HepG2 (cell line): Measurements from ENCODE around the gene CTNNA2. TPM values are rescaled to one million over a fixed set of nuclear protein-coding genes. Genes with fewer than 3 reads are reported as not detected.

ENCODE experiments used
- ATAC-seq: fragments of 200-7000 bp; cut with Tn5 transposase; 3 replicates; pipeline ENCODE4 v1.9.1; 2020; ENCODE audit warnings: mild to moderate bottlenecking, moderate library complexity
- BruUV-seq: library from RNA; stranded (reverse); fragments of 400-500 nt; replicated peaks from 2 replicates; lab custom pipeline; 2021; lab: Mats Ljungman, UMichigan
- CTCF ChIA-PET: fragments of 300-600 bp; formaldehyde crosslinking; extraction: SDS; loops from one replicate; lab custom pipeline; 2021; ENCODE audit warnings: low total read pairs, inconsistent platforms, low intra/inter-chr PET ratio; lab: Yijun Ruan, JAX
- POLR2A ChIA-PET: fragments of 350-600 bp; sonication (Branson Sonifier 250); formaldehyde crosslinking; loops from one replicate; lab custom pipeline; 2020; ENCODE audit warnings: antibody characterized with exemption, inconsistent platforms; lab: Yijun Ruan, JAX
- DNase-seq: peaks from one replicate; pipeline ENCODE4 v3.0.0-alpha.2; 2015; ENCODE audit warnings: low spot score
- FAIRE-seq: peaks from 3 replicates; lab custom pipeline; 2011; peaks lifted over from hg19 to GRCh38; lab: Jason Lieb, UNC
- H2AFZ ChIP-seq: one replicate; pipeline ENCODE4 v1.6.1; 2011; ENCODE audit warnings: low read length, inconsistent platforms
- H3K27ac ChIP-seq: fragments of 300-600 bp; 3 replicates; pipeline ENCODE4 v1.8.0; 2011; ENCODE audit warnings: mixed run types, mild to moderate bottlenecking, mixed read lengths, low read length, inconsistent platforms; ENCODE audit not compliant: insufficient read depth; ENCODE audit errors: extremely low read length
- H3K27me3 ChIP-seq, 2 experiments: fragments of 200-600 bp in 1 of 2; 2 replicates in 1 of 2; 3 replicates in 1 of 2; pipeline versions ENCODE4 v1.6.0 to v1.8.0; 2011; ENCODE audit warnings: low read length in 2 of 2, mild to moderate bottlenecking in 2 of 2, moderate library complexity in 2 of 2, inconsistent platforms in 1 of 2; ENCODE audit not compliant: insufficient read depth in 2 of 2, control insufficient read depth in 1 of 2
- H3K36me3 ChIP-seq, 2 experiments: fragments of 200-600 bp in 1 of 2; replicated peaks in 1 of 2; 2 replicates in 1 of 2; 3 replicates in 1 of 2; pipeline versions ENCODE4 v1.5.1 to v1.8.0; 2011; ENCODE audit warnings: low read length in 2 of 2, inconsistent platforms in 1 of 2; ENCODE audit not compliant: insufficient read depth in 2 of 2, control insufficient read depth in 1 of 2
- H3K4me1 ChIP-seq: 2 replicates; pipeline ENCODE4 v1.5.1; 2012; ENCODE audit warnings: low read length, inconsistent platforms; ENCODE audit not compliant: insufficient read depth
- H3K4me2 ChIP-seq: 2 replicates; pipeline ENCODE4 v1.6.0; 2011; ENCODE audit warnings: low read depth, low read length, inconsistent platforms
- H3K4me3 ChIP-seq, 3 experiments: fragments of 200-600 bp in 1 of 3; sonication (generic), shearing (Covaris generic) in 1 of 3; replicated peaks in 1 of 3; 2 replicates each; pipeline ENCODE4 v1.5.1; 2011 to 2016; ENCODE audit warnings: low read length in 3 of 3, inconsistent platforms in 2 of 3, low read depth in 2 of 3, mild to moderate bottlenecking in 2 of 3, control low read depth in 1 of 3, mixed read lengths in 1 of 3; ENCODE audit not compliant: insufficient read depth in 1 of 3
- H3K79me2 ChIP-seq: one replicate; pipeline ENCODE4 v1.6.1; 2011; ENCODE audit warnings: low read length, inconsistent platforms; ENCODE audit not compliant: insufficient read depth
- H3K9ac ChIP-seq: 2 replicates; pipeline ENCODE4 v1.6.0; 2011; ENCODE audit warnings: mild to moderate bottlenecking, low read depth, low read length, inconsistent platforms; ENCODE audit not compliant: insufficient read depth
- H3K9me3 ChIP-seq: 2 replicates; pipeline ENCODE4 v1.5.1; 2012; ENCODE audit warnings: mild to moderate bottlenecking, low read length
- H4K20me1 ChIP-seq: 2 replicates; pipeline ENCODE4 v1.6.0; 2011; ENCODE audit warnings: inconsistent platforms, mild to moderate bottlenecking, low read length, moderate library complexity; ENCODE audit not compliant: insufficient read depth
- ATF6 ChIP-seq: sonication (generic); formaldehyde crosslinking; conservative IDR thresholded peaks from 2 replicates; pipeline ENCODE4 v1.4.0; 2020; ENCODE audit warnings: missing genetic modification reagents
- DNMT3B ChIP-seq: conservative IDR thresholded peaks from 2 replicates; pipeline ENCODE4 v1.6.1; 2016; ENCODE audit warnings: missing biosample characterization, control low read depth
- EEA1 ChIP-seq: sonication (generic); formaldehyde crosslinking; IDR thresholded peaks from 2 replicates; pipeline ENCODE4 v1.5.1; 2020; ENCODE audit warnings: mild to moderate bottlenecking, missing genetic modification reagents, borderline replicate concordance
- JUN ChIP-seq: sonication (generic); formaldehyde crosslinking; IDR thresholded peaks from 2 replicates; pipeline ENCODE4 v1.4.0; 2020; ENCODE audit warnings: mild to moderate bottlenecking, missing genetic modification reagents
- KLF6 ChIP-seq: IDR thresholded peaks from 2 replicates; pipeline ENCODE4 v1.8.0; 2016; ENCODE audit warnings: missing biosample characterization, missing genetic modification reagents
- PITX1 ChIP-seq: sonication (generic); formaldehyde crosslinking; IDR thresholded peaks from 2 replicates; pipeline ENCODE4 v1.5.1; 2020; ENCODE audit warnings: mild to moderate bottlenecking, missing genetic modification reagents
- SRY ChIP-seq: sonication (generic); formaldehyde crosslinking; IDR thresholded peaks from 2 replicates; pipeline ENCODE4 v1.8.0; 2022; ENCODE audit warnings: mild to moderate bottlenecking, missing genetic modification reagents
- TGIF2 ChIP-seq: IDR thresholded peaks from 2 replicates; pipeline ENCODE4 v1.6.1; 2016; ENCODE audit warnings: control low read depth, missing compliant biosample characterization
- THYN1 ChIP-seq: sonication (generic); formaldehyde crosslinking; IDR thresholded peaks from 2 replicates; pipeline ENCODE4 v1.8.1; 2023; ENCODE audit warnings: low read depth, mild to moderate bottlenecking, moderate library complexity, missing genetic modification reagents, borderline replicate concordance
- ZIK1 ChIP-seq: sonication (generic); formaldehyde crosslinking; IDR thresholded peaks from 2 replicates; pipeline ENCODE4 v1.5.0; 2020; ENCODE audit warnings: mild to moderate bottlenecking, low read depth, missing genetic modification reagents, borderline replicate concordance
- ZNF138 ChIP-seq: sonication (generic); formaldehyde crosslinking; IDR thresholded peaks from 2 replicates; pipeline ENCODE4 v1.5.0; 2020; ENCODE audit warnings: mild to moderate bottlenecking, low read depth, missing genetic modification reagents
- ZNF260 ChIP-seq: sonication (generic); formaldehyde crosslinking; IDR thresholded peaks from 2 replicates; pipeline ENCODE4 v1.4.0; 2020; ENCODE audit warnings: missing genetic modification reagents, low read depth, mild to moderate bottlenecking, borderline replicate concordance
- ZNF337 ChIP-seq: sonication (generic); formaldehyde crosslinking; IDR thresholded peaks from 2 replicates; pipeline ENCODE4 v1.5.1; 2020; ENCODE audit warnings: missing genetic modification reagents, low read depth, mild to moderate bottlenecking, borderline replicate concordance
- ZNF484 ChIP-seq: sonication (generic); formaldehyde crosslinking; IDR thresholded peaks from 2 replicates; pipeline ENCODE4 v1.5.1; 2020; ENCODE audit warnings: mild to moderate bottlenecking, low read depth, missing genetic modification reagents, borderline replicate concordance
- WGBS: methylation state at CpG from one replicate; pipeline ENCODE4 v1.1.6; 2017; ENCODE audit warnings: low lambda C conversion rate; 5-methylcytosine and 5-hydroxymethylcytosine counted together
- in situ Hi-C: cut with HindIII; loops from 2 replicates; pipeline ENCODE4 v1.10.0; 2017; ENCODE audit warnings: low pct_unique_long_range_greater_than_20kb; ENCODE audit not compliant: extremely low pct_ligation_motif_present
- intact Hi-C: fragments of 100-400 bp; cut with micrococcal nuclease; formaldehyde crosslinking; loops from one replicate; pipeline ENCODE4 v1.10.0; 2022; ENCODE audit not compliant: unreplicated experiment
- polyA plus RNA-seq, 8 experiments: library from polyadenylated mRNA; depleted of rRNA in 3 of 8; stranded (reverse) in 7 of 8; unstranded in 1 of 8; fragments of >200 nt; fragmentation: Illumina TruSeq in 4 of 8; extraction: Trizol in 4 of 8; gene quantifications; 2 replicates each; pipeline versions ENCODE4 v1.2.1 to v1.2.3, GENCODE V29; 2011 to 2016; ENCODE audit warnings: low read depth in 4 of 8, missing spikeins in 1 of 8, mixed read lengths in 1 of 8; ENCODE audit not compliant: insufficient read depth in 1 of 8
- total RNA-seq, 5 experiments: library from RNA; depleted of rRNA; stranded (reverse); fragments of >200 nt; fragmentation: Illumina TruSeq; extraction: Trizol; gene quantifications; 2 replicates each; pipeline ENCODE4 v1.2.3, GENCODE V29; 2016; ENCODE audit warnings: low read depth in 1 of 5
- TF ChIP-seq, protein P1 (sequence below): sonication (generic); formaldehyde crosslinking; IDR thresholded peaks from 2 replicates; pipeline ENCODE4 v1.4.0; 2020; ENCODE audit warnings: mild to moderate bottlenecking, low read depth, missing genetic modification reagents
- TF ChIP-seq, protein P2 (sequence below): sonication (generic); formaldehyde crosslinking; IDR thresholded peaks from 2 replicates; pipeline ENCODE4 v1.4.0; 2020; ENCODE audit warnings: missing genetic modification reagents
- TF ChIP-seq, protein P3 (sequence below): sonication (generic); formaldehyde crosslinking; IDR thresholded peaks from 2 replicates; pipeline ENCODE4 v1.4.0; 2020; ENCODE audit warnings: mild to moderate bottlenecking, missing genetic modification reagents

CTNNA2 gene
- total and polyA plus RNA-seq, 2 of the 13 experiments (the other 11 are each of a cell fraction or from before 2014, with no cell fraction given): not detected

DNA sequence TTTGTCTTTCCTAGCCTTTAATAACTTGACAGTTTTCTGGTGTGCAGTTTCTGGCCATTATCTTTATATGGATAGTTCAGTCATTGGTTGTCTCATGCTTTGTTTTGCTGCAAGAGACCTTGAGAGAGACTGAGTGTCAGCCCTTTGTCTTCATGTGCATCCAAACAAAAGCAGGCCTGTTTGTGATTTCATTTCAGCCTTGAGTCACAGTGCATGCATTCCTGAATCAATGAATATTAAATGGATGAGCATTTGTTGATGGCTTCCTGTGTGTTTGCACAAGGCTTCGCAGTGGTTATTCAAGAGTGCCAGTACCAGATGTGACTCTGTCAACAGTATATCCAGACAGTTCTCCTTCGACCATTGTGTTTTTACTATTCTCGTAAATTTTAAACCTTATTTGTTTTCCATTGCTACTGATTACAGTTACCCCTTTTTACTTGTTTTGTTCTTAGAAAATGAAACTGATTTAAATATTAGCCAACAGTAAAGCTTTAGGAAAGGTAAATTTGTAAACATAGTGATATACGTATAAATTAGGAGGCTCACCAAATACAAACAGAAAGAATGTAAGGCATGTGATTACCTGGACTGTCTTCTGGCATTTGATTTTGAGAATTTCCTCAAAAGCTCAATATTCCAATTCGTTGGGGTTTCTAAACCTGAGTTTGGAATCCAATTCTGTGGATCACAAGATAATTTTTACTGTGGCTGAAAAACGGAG lies 319.8 kb downstream of the CTNNA2 start:
- CTCF ChIA-PET: no interaction called here
- DNase-seq: no peak
- H3K4me2 ChIP-seq: no peak overlapping the region

More for the DNA sequence above, 319.8 kb downstream of the CTNNA2 start:
- POLR2A ChIA-PET: no interaction called here
- FAIRE-seq (no peak), ATAC-seq (no peak)
- 10% methylated on average over 6 of the region's 6 CpGs for WGBS
- H4K20me1 ChIP-seq: no peaks in the 10 kb centered on the region
- BruUV-seq: no TSS peak
- H3K36me3 ChIP-seq: no peaks in the 10 kb centered on the region
- in situ Hi-C loops: no loop called here
- H3K9me3 ChIP-seq: no peaks in the 10 kb centered on the region
- H3K27me3 ChIP-seq: no peaks in the 10 kb centered on the region; a peak in 1 of 5 replicates
- no peaks in the 10 kb centered on the region for H3K4me1 ChIP-seq
- H3K9ac ChIP-seq: no peak overlapping the region
- intact Hi-C loops: no loop called here
- H2AFZ ChIP-seq: no peak overlapping the region
- H3K4me3 ChIP-seq: no peak overlapping the region
- H3K79me2 ChIP-seq: no peaks in the 10 kb centered on the region
- TF ChIP-seq ZNF138 (CRISPR knock-in tag) (no peak), ZNF337 (CRISPR knock-in tag) (no peak), ZNF484 (CRISPR knock-in tag) (no peak), EEA1 (CRISPR knock-in tag) (no peak), JUN (CRISPR knock-in tag) (no peak), SRY (no peak), ATF6 (CRISPR knock-in tag) (no peak), ZNF260 (CRISPR knock-in tag) (no peak), DNMT3B (CRISPR knock-in tag) (no peak), THYN1 (CRISPR knock-in tag) (no peak), TGIF2 (CRISPR knock-in tag) (no peak), KLF6 (CRISPR knock-in tag) (no peak), ZIK1 (CRISPR knock-in tag) (no peak), PITX1 (CRISPR knock-in tag) (no peak)
- TF ChIP-seq, protein P1, sequence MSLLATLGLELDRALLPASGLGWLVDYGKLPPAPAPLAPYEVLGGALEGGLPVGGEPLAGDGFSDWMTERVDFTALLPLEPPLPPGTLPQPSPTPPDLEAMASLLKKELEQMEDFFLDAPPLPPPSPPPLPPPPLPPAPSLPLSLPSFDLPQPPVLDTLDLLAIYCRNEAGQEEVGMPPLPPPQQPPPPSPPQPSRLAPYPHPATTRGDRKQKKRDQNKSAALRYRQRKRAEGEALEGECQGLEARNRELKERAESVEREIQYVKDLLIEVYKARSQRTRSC (CRISPR knock-in tag): no peak
- TF ChIP-seq, protein P2, sequence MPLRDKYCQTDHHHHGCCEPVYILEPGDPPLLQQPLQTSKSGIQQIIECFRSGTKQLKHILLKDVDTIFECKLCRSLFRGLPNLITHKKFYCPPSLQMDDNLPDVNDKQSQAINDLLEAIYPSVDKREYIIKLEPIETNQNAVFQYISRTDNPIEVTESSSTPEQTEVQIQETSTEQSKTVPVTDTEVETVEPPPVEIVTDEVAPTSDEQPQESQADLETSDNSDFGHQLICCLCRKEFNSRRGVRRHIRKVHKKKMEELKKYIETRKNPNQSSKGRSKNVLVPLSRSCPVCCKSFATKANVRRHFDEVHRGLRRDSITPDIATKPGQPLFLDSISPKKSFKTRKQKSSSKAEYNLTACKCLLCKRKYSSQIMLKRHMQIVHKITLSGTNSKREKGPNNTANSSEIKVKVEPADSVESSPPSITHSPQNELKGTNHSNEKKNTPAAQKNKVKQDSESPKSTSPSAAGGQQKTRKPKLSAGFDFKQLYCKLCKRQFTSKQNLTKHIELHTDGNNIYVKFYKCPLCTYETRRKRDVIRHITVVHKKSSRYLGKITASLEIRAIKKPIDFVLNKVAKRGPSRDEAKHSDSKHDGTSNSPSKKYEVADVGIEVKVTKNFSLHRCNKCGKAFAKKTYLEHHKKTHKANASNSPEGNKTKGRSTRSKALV (CRISPR knock-in tag): no peak
- TF ChIP-seq, protein P3, sequence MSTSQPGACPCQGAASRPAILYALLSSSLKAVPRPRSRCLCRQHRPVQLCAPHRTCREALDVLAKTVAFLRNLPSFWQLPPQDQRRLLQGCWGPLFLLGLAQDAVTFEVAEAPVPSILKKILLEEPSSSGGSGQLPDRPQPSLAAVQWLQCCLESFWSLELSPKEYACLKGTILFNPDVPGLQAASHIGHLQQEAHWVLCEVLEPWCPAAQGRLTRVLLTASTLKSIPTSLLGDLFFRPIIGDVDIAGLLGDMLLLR: no peak
- no peak overlapping the region for H3K27ac ChIP-seq
